HCT116 (cell line): ENCODE results near the gene CDH11. TPM values are rescaled to one million over a fixed set of nuclear protein-coding genes. Genes with fewer than 3 reads are reported as not detected.

Experiments
- ATAC-seq: fragments of 200-7000 bp; cut with Tn5 transposase; 2 replicates; pipeline ENCODE4 v1.9.1; 2020; ENCODE audit warnings: mild to moderate bottlenecking, moderate library complexity
- BruUV-seq: library from RNA; stranded (reverse); fragments of 400-500 nt; replicated peaks from 2 replicates; lab custom pipeline; 2021; lab: Mats Ljungman, UMichigan
- CTCF ChIA-PET: fragments of 300-600 bp; sonication (Branson Sonifier 250); formaldehyde crosslinking; loops from one replicate; lab custom pipeline; 2021; ENCODE audit warnings: antibody characterized with exemption; lab: Charles Lee
- POLR2A ChIA-PET: fragments of 300-600, 350-600 bp; sonication (Branson Sonifier 250); formaldehyde crosslinking; loops from one replicate; lab custom pipeline; 2021; ENCODE audit warnings: antibody characterized with exemption; lab: Charles Lee
- RAD21 ChIA-PET, 2 experiments: fragments of 300-600 bp; sonication (Branson Sonifier 250); formaldehyde crosslinking; loops; one replicate each; lab custom pipeline; 2023; ENCODE audit warnings: low total read pairs in 2 of 2; ENCODE audit not compliant: uncharacterized antibody in 2 of 2, unreplicated experiment in 2 of 2, low non-redundant PET in 1 of 2; lab: Charles Lee
- DNase-seq: peaks from one replicate; pipeline ENCODE4 v3.0.0-alpha.2; 2010; ENCODE audit warnings: low read depth, low spot score
- H2AFZ ChIP-seq: fragments of 200-600 bp; shearing (Covaris generic), sonication (generic); 2 replicates; pipeline ENCODE4 v1.6.1; 2017; ENCODE audit warnings: low read depth, mixed run types, mixed read lengths, antibody characterized with exemption, low read length; ENCODE audit not compliant: poor library complexity, severe bottlenecking
- H3K27ac ChIP-seq: 2 replicates; pipeline ENCODE4 v1.5.1; 2012; ENCODE audit warnings: low read depth, low read length
- H3K27me3 ChIP-seq: fragments of 200-600 bp; sonication (generic); 2 replicates; pipeline ENCODE4 v1.6.1; 2016; ENCODE audit warnings: mixed run types, low read length, mixed read lengths; ENCODE audit not compliant: insufficient read depth
- H3K36me3 ChIP-seq, 2 experiments: fragments of 200-500 bp in 1 of 2; fragments of 200-600 bp in 1 of 2; sonication (Bioruptor generic) in 1 of 2; sonication (generic) in 1 of 2; 2 replicates each; pipeline versions ENCODE4 v1.5.1 to v1.6.1; 2014 to 2016; ENCODE audit warnings: low read length in 2 of 2, inconsistent platforms in 1 of 2, mixed read lengths in 1 of 2, mixed run types in 1 of 2; ENCODE audit not compliant: insufficient read depth in 2 of 2, control insufficient read depth in 1 of 2
- H3K4me1 ChIP-seq, 2 experiments: fragments of 200-600 bp in 1 of 2; sonication (generic) in 1 of 2; 2 replicates each; pipeline versions ENCODE4 v1.5.1 to v1.6.1; 2012 to 2017; ENCODE audit warnings: low read length in 2 of 2, inconsistent platforms in 1 of 2, mild to moderate bottlenecking in 1 of 2, mixed read lengths in 1 of 2, mixed run types in 1 of 2, moderate library complexity in 1 of 2; ENCODE audit not compliant: insufficient read depth in 2 of 2, control insufficient read depth in 1 of 2
- H3K4me2 ChIP-seq: fragments of 200-600 bp; sonication (generic); 2 replicates; pipeline ENCODE4 v1.6.1; 2017; ENCODE audit warnings: mixed run types, low read length, mixed read lengths
- H3K4me3 ChIP-seq, 2 experiments: fragments of 200-600 bp in 1 of 2; sonication (generic) in 1 of 2; replicated peaks in 1 of 2; 2 replicates each; pipeline ENCODE4 v1.5.1; 2011 to 2016; ENCODE audit warnings: low read length in 2 of 2, control low read depth in 1 of 2, low read depth in 1 of 2, mild to moderate bottlenecking in 1 of 2, mixed read lengths in 1 of 2, mixed run types in 1 of 2
- H3K79me2 ChIP-seq: fragments of 200-600 bp; sonication (generic); 2 replicates; pipeline ENCODE4 v1.6.1; 2017; ENCODE audit warnings: mild to moderate bottlenecking, mixed run types, low read length, moderate library complexity, mixed read lengths; ENCODE audit not compliant: insufficient read depth
- H3K9ac ChIP-seq: fragments of 200-600 bp; sonication (generic); 2 replicates; pipeline ENCODE4 v1.6.1; 2016; ENCODE audit warnings: low read length, mixed read lengths
- H3K9me2 ChIP-seq: fragments of 200-600 bp; sonication (generic), shearing (Covaris generic); 2 replicates; pipeline ENCODE4 v1.6.1; 2017; ENCODE audit warnings: mixed run types, mild to moderate bottlenecking, moderate library complexity; ENCODE audit not compliant: insufficient read depth
- H3K9me3 ChIP-seq, 2 experiments: fragments of 200-500 bp in 1 of 2; fragments of 200-600 bp in 1 of 2; sonication (Bioruptor generic) in 1 of 2; sonication (generic) in 1 of 2; 2 replicates each; pipeline ENCODE4 v1.6.1; 2014 to 2017; ENCODE audit warnings: low read length in 2 of 2, mixed read lengths in 2 of 2, inconsistent platforms in 1 of 2, low read depth in 1 of 2, mild to moderate bottlenecking in 1 of 2, mixed run types in 1 of 2, moderate library complexity in 1 of 2; ENCODE audit not compliant: control insufficient read depth in 1 of 2, insufficient read depth in 1 of 2
- H4K20me1 ChIP-seq: fragments of 200-600 bp; sonication (generic), shearing (Covaris generic); 2 replicates; pipeline ENCODE4 v1.6.1; 2017; ENCODE audit warnings: mixed run types, mild to moderate bottlenecking, moderate library complexity; ENCODE audit not compliant: insufficient read depth
- ATF3 ChIP-seq: IDR thresholded peaks from 2 replicates; pipeline ENCODE4 v1.6.1; 2012
- CBX3 ChIP-seq: IDR thresholded peaks from 2 replicates; pipeline ENCODE4 v1.6.1; 2012; ENCODE audit warnings: low read depth
- EZH2 ChIP-seq: fragments of 200-600 bp; sonication (generic); IDR thresholded peaks from 2 replicates; pipeline ENCODE4 v1.6.1; 2017; ENCODE audit warnings: antibody characterized with exemption, mixed run types
- EZH2phosphoT487 ChIP-seq: fragments of 200-600 bp; IDR thresholded peaks from 2 replicates; pipeline ENCODE4 v1.6.1; 2018; ENCODE audit warnings: antibody characterized with exemption, borderline replicate concordance
- POLR2AphosphoS5 ChIP-seq: IDR thresholded peaks from 2 replicates; pipeline ENCODE4 v1.6.1; 2011; ENCODE audit warnings: mild to moderate bottlenecking, low read depth, low read length, moderate library complexity
- SP1 ChIP-seq: IDR thresholded peaks from 2 replicates; pipeline ENCODE4 v1.6.1; 2012; ENCODE audit warnings: low read depth
- TCF7L2 ChIP-seq: IDR thresholded peaks from 2 replicates; pipeline ENCODE4 v1.7.0; 2011; ENCODE audit warnings: borderline replicate concordance, inconsistent platforms; ENCODE audit not compliant: insufficient read depth, insufficient read length; ENCODE audit errors: extremely low read depth
- YY1 ChIP-seq: IDR thresholded peaks from 2 replicates; pipeline ENCODE4 v1.6.1; 2011; ENCODE audit warnings: low read length, low read depth, moderate library complexity, mild to moderate bottlenecking; ENCODE audit not compliant: insufficient replicate concordance; ENCODE audit errors: extremely low read depth
- ZBTB33 ChIP-seq: IDR thresholded peaks from 2 replicates; pipeline ENCODE4 v1.6.1; 2011; ENCODE audit warnings: mild to moderate bottlenecking, low read length, moderate library complexity; ENCODE audit not compliant: insufficient replicate concordance; ENCODE audit errors: extremely low read depth
- ZFX ChIP-seq: fragments of 450-650 bp; IDR thresholded peaks from 2 replicates; pipeline ENCODE4 v1.6.1; 2017
- intact Hi-C: fragments of 100-400 bp; cut with micrococcal nuclease; formaldehyde crosslinking; loops from 2 replicates; pipeline ENCODE4 v1.10.0; 2022
- total RNA-seq: library from RNA; stranded (reverse); gene quantifications from one replicate; pipeline ENCODE4 v1.2.1, GENCODE V29; 2021; ENCODE audit not compliant: unreplicated experiment

Gene CDH11
- total RNA-seq, 1 experiment from 2014 or later = 0.52 TPM

- DNase-seq = no peak
- H3K79me2 ChIP-seq = no peaks in the 10 kb centered on the region
These were observed 17.4 kb downstream of the CDH11 start for GRCh38 chr16:65104471-65104870.

GRCh38 chr16:65102326-65102725, 19.5 kb downstream of the CDH11 start:
- TF ChIP-seq SP1 = no peak
- no peak for TF ChIP-seq ATF3
- TF ChIP-seq ZFX = no peak
- no peak for TF ChIP-seq YY1
- TF ChIP-seq POLR2AphosphoS5 = no peak
- no peak for TF ChIP-seq EZH2phosphoT487
- TF ChIP-seq ZBTB33 = no peak
- TF ChIP-seq, all 23 proteins: peak for 0
- Histone ChIP-seq H2AFZ (no peak overlapping the region), H3K36me3 (no peaks in the 10 kb centered on the region), H3K4me1 (no peaks in the 10 kb centered on the region), H3K27ac (no peak overlapping the region), H4K20me1 (no peaks in the 10 kb centered on the region), H3K27me3 (no peaks in the 10 kb centered on the region), H3K79me2 (no peaks in the 10 kb centered on the region), H3K9ac (no peak overlapping the region), H3K9me2 (no peaks in the 10 kb centered on the region), H3K4me2 (no peak overlapping the region), H3K9me3 (peaks cover 0 to 26% of the 10 kb centered on the region in 2 experiments; a peak in 2 of 4 replicates), H3K4me3 (no peak overlapping the region)
- ChIA-PET CTCF (no interaction called here), POLR2A (no interaction called here), RAD21 (no interaction called here)
- no TSS peak for BruUV-seq
- intact Hi-C loops = no loop called here
- ATAC-seq = no peak
- no peak for DNase-seq

More at GRCh38 chr16:65104471-65104870, 17.4 kb downstream of the CDH11 start:
- Histone ChIP-seq H3K4me1 (no peaks in the 10 kb centered on the region), H4K20me1 (no peaks in the 10 kb centered on the region), H3K4me2 (no peak overlapping the region), H3K4me3 (no peak overlapping the region), H3K27ac (no peak overlapping the region), H3K9me3 (peaks cover 0 to 30% of the 10 kb centered on the region in 2 experiments; a peak in 2 of 4 replicates), H3K27me3 (no peaks in the 10 kb centered on the region), H3K9me2 (no peaks in the 10 kb centered on the region), H3K9ac (no peak overlapping the region), H2AFZ (no peak overlapping the region), H3K36me3 (no peaks in the 10 kb centered on the region)
- ChIA-PET POLR2A (no interaction called here), CTCF (no interaction called here), RAD21 (no interaction called here)
- intact Hi-C loops = no loop called here
- no TSS peak for BruUV-seq
- TF ChIP-seq CBX3 = no peak
- TF ChIP-seq EZH2 = no peak
- no peak for TF ChIP-seq TCF7L2
- TF ChIP-seq ZBTB33 = no peak
- ATAC-seq = no peak
